Measurements from ENCODE around the gene GMPS.

- no peak for TF ChIP-seq CTCF (IDR thresholded peaks at IDR 0.05)
- TF ChIP-seq POLR2AphosphoS5 (IDR thresholded peaks at IDR 0.05; ENCODE audit: insufficient read depth in 1 of 2, low read depth in 1 of 2), result no peak
- TF ChIP-seq POLR2A (IDR thresholded peaks at IDR 0.05), result no peak
These were observed 16.5 kb downstream of the GMPS start for GRCh38 chr3:155886915-155887314.
